Measurements from ENCODE around the gene FOXP4.

FOXP4 gene

GRCh38 chr6:41582540-41582939 is 36.4 kb downstream of the FOXP4 start:
- TF ChIP-seq CTCF (IDR thresholded peaks at IDR 0.05; ENCODE audit: borderline replicate concordance, control extremely low read depth, extremely low read depth, insufficient read depth, missing control alignments), result no peak
- DNase-seq (ENCODE audit: low spot score), result no peak
- in situ Hi-C loops (cut with MboI; ENCODE audit: low sequenced_read_pairs, unreplicated experiment), result no loop called here

- no peak for TF ChIP-seq CTCF (IDR thresholded peaks at IDR 0.05; ENCODE audit: borderline replicate concordance, control extremely low read depth, extremely low read depth, insufficient read depth, missing control alignments)
- in situ Hi-C loops (cut with MboI; ENCODE audit: low sequenced_read_pairs, unreplicated experiment), result no loop called here
- DNase-seq (ENCODE audit: low spot score), result no peak
Observed at GRCh38 chr6:41583565-41583964, 37.4 kb downstream of the FOXP4 start.

- no peak for DNase-seq (ENCODE audit: low spot score)
- in situ Hi-C loops (cut with MboI; ENCODE audit: low sequenced_read_pairs, unreplicated experiment), result no loop called here
- TF ChIP-seq CTCF (IDR thresholded peaks at IDR 0.05; ENCODE audit: borderline replicate concordance, control extremely low read depth, extremely low read depth, insufficient read depth, missing control alignments), result no peak
Observed at GRCh38 chr6:41584205-41584604, 38.0 kb downstream of the FOXP4 start.

- in situ Hi-C loops (cut with MboI; ENCODE audit: low sequenced_read_pairs, unreplicated experiment), result no loop called here
- no peak for TF ChIP-seq CTCF (IDR thresholded peaks at IDR 0.05; ENCODE audit: borderline replicate concordance, control extremely low read depth, extremely low read depth, insufficient read depth, missing control alignments)
- DNase-seq (ENCODE audit: low spot score), result no peak
Observed at GRCh38 chr6:41584668-41585205, 38.6 kb downstream of the FOXP4 start.

- in situ Hi-C loops (cut with MboI; ENCODE audit: low sequenced_read_pairs, unreplicated experiment), result no loop called here
- DNase-seq (ENCODE audit: low spot score), result no peak
- TF ChIP-seq CTCF (IDR thresholded peaks at IDR 0.05; ENCODE audit: borderline replicate concordance, control extremely low read depth, extremely low read depth, insufficient read depth, missing control alignments), result no peak
Observed at GRCh38 chr6:41585605-41586004, 39.4 kb downstream of the FOXP4 start.

GRCh38 chr6:41586252-41587007 is 40.2 kb downstream of the FOXP4 start:
- in situ Hi-C loops (cut with MboI; ENCODE audit: low sequenced_read_pairs, unreplicated experiment), result no loop called here
- DNase-seq (ENCODE audit: low spot score), result no peak
- no peak for TF ChIP-seq CTCF (IDR thresholded peaks at IDR 0.05; ENCODE audit: borderline replicate concordance, control extremely low read depth, extremely low read depth, insufficient read depth, missing control alignments)
